IPS-11a (cell line): ENCODE results near the gene TOB1.

Source experiments
- H3K4me3 ChIP-seq: one replicate; pipeline ENCODE4 v1.5.1; 2013; ENCODE audit warnings: low read depth, low read length, control low read depth

TOB1 gene

GRCh38 chr17:50847566-50847965, 18.6 kb downstream of the TOB1 start:
- H3K4me3 ChIP-seq = no peak overlapping the region

- H3K4me3 ChIP-seq = no peak overlapping the region
These were observed 20.7 kb downstream of the TOB1 start for GRCh38 chr17:50845240-50846147.

- no peak overlapping the region for H3K4me3 ChIP-seq
These were observed 21.9 kb downstream of the TOB1 start for GRCh38 chr17:50844117-50844700.

GRCh38 chr17:50843150-50843905, 22.8 kb downstream of the TOB1 start:
- no peak overlapping the region for H3K4me3 ChIP-seq

GRCh38 chr17:50842506-50843149, 23.5 kb downstream of the TOB1 start:
- no peak overlapping the region for H3K4me3 ChIP-seq

GRCh38 chr17:50841949-50842354, 24.2 kb downstream of the TOB1 start:
- H3K4me3 ChIP-seq = no peak overlapping the region

GRCh38 chr17:50841277-50841948, 24.7 kb downstream of the TOB1 start:
- H3K4me3 ChIP-seq = no peak overlapping the region

GRCh38 chr17:50840311-50840851, 25.8 kb downstream of the TOB1 start:
- no peak overlapping the region for H3K4me3 ChIP-seq

- no peak overlapping the region for H3K4me3 ChIP-seq
These were observed 26.4 kb downstream of the TOB1 start for GRCh38 chr17:50839591-50840310.

GRCh38 chr17:50837980-50838954, 27.9 kb downstream of the TOB1 start:
- no peak overlapping the region for H3K4me3 ChIP-seq

- H3K4me3 ChIP-seq = no peak overlapping the region
These were observed 28.7 kb downstream of the TOB1 start for GRCh38 chr17:50837286-50837979.

GRCh38 chr17:50836826-50837225, 29.3 kb downstream of the TOB1 start:
- no peak overlapping the region for H3K4me3 ChIP-seq

GRCh38 chr17:50835301-50836234, 30.6 kb downstream of the TOB1 start, which contains the start of gene WFIKKN2:
WFIKKN2 (plus strand) TSS chr17:50835586; CDS start chr17:50835938, 352 bp downstream.
- H3K4me3 ChIP-seq = no peak within 1 kb of the TSS

GRCh38 chr17:50834429-50835300, 31.5 kb downstream of the TOB1 start:
- H3K4me3 ChIP-seq = no peak overlapping the region

- H3K4me3 ChIP-seq = no peak overlapping the region
These were observed 32.4 kb downstream of the TOB1 start for GRCh38 chr17:50833510-50834428.
